ENCODE measurements around the gene MTX3.

- TF ChIP-seq POLR2A (IDR thresholded peaks at IDR 0.05; ENCODE audit: low read depth), result no peak
- TF ChIP-seq CTCF (IDR thresholded peaks at IDR 0.05), result no peak
Observed at GRCh38 chr5:80036615-80037014, 45.6 kb upstream of the MTX3 start.
